ENCODE results near the gene CEACAM18. TPM values are rescaled to one million over a fixed set of nuclear protein-coding genes. Genes with fewer than 3 reads are reported as not detected.

Gene CEACAM18
- polyA plus RNA-seq, 3 donors from 2014 or later = not detected

Other genes with a start within 250 kb of the CEACAM18 start
- not detected for gene SIGLECL1, start 227.5 kb upstream of the CEACAM18 start, polyA plus RNA-seq
- gene IGLON5, start 166.9 kb upstream of the CEACAM18 start, polyA plus RNA-seq = not detected
- under 1 TPM in 1 of 3 donors, not detected in 2; 0.38 TPM for gene VSIG10L, start 136.4 kb upstream of the CEACAM18 start, polyA plus RNA-seq
- gene ETFB, start 112.2 kb upstream of the CEACAM18 start, polyA plus RNA-seq = 10 to 100 TPM; 49.9 to 74.4 (median 69.3) TPM
- gene CLDND2, start 109.5 kb upstream of the CEACAM18 start, polyA plus RNA-seq = under 1 TPM in 1 of 3 donors, not detected in 2; 0.83 TPM
- 1,000 to 10,000 TPM; 7,925 to 8,923 (median 8,385) TPM for gene NKG7, start 105.9 kb upstream of the CEACAM18 start, polyA plus RNA-seq
- 10 to 100 TPM; 19.2 to 40.0 (median 37.9) TPM for gene LIM2, start 90.6 kb upstream of the CEACAM18 start, polyA plus RNA-seq
- gene C19orf84, start 87.9 kb upstream of the CEACAM18 start, polyA plus RNA-seq = 1 to 10 TPM in 2 of 3 donors, not detected in 1; 1.7 to 3.8 TPM
- gene SIGLEC10, start 60.9 kb upstream of the CEACAM18 start, polyA plus RNA-seq = 1 to 10 TPM in 1 of 3 donors, under 1 TPM in 2; 0.09 to 1.8 (median 0.39) TPM
- gene SIGLEC8, start 20.1 kb upstream of the CEACAM18 start, polyA plus RNA-seq = not detected
- gene SIGLEC12, start 23.3 kb downstream of the CEACAM18 start, polyA plus RNA-seq = not detected
- under 1 TPM in 2 of 3 donors, not detected in 1; 0.39 to 0.68 TPM for gene SIGLEC6, start 53.1 kb downstream of the CEACAM18 start, polyA plus RNA-seq
- 1 to 10 TPM in 1 of 3 donors, under 1 TPM in 2; 0.79 to 2.2 (median 0.81) TPM for gene ZNF175, start 92.7 kb downstream of the CEACAM18 start, polyA plus RNA-seq
- gene SIGLEC5, start 151.9 kb downstream of the CEACAM18 start, polyA plus RNA-seq = under 1 TPM in 1 of 3 donors, not detected in 2; 0.49 TPM
- 1 to 10 TPM in 1 of 3 donors, under 1 TPM in 2; 0.12 to 1.9 (median 0.99) TPM for gene SIGLEC14, start 168.3 kb downstream of the CEACAM18 start, polyA plus RNA-seq
- gene SPACA6, start 214.8 kb downstream of the CEACAM18 start, polyA plus RNA-seq = 1 to 10 TPM in 2 of 3 donors, not detected in 1; 2.3 to 2.4 TPM
- not detected for gene HAS1, start 245.5 kb downstream of the CEACAM18 start, polyA plus RNA-seq